HepG2 (cell line): ENCODE data around the gene G6PD. TPM values are rescaled to one million over a fixed set of nuclear protein-coding genes. Genes with fewer than 3 reads are reported as not detected.
A peak's percentile ranks its signal among the peaks of the same experiment; 100 is the strongest.

ENCODE experiments used
- GABPA ChIP-seq, 2 experiments: IDR thresholded peaks; 2 replicates each; pipeline ENCODE4 v1.6.1; 2011 to 2016; ENCODE audit warnings: low read depth in 2 of 2, low read length in 1 of 2, missing biosample characterization in 1 of 2, missing genetic modification characterization in 1 of 2
- HMG20A ChIP-seq: IDR thresholded peaks from 2 replicates; pipeline ENCODE4 v1.6.1; 2016; ENCODE audit warnings: borderline replicate concordance
- IKZF4 ChIP-seq: sonication (generic); formaldehyde crosslinking; IDR thresholded peaks from 2 replicates; pipeline ENCODE4 v1.5.1; 2020; ENCODE audit warnings: borderline replicate concordance, mild to moderate bottlenecking, low read depth, missing genetic modification reagents; ENCODE audit errors: not compliant biosample characterization
- NFYC ChIP-seq: IDR thresholded peaks from 2 replicates; pipeline ENCODE4 v1.6.1; 2016; ENCODE audit warnings: missing genetic modification reagents, missing compliant biosample characterization
- SNRNP70 ChIP-seq: fragments of 200-400 bp; formaldehyde crosslinking; IDR thresholded peaks from 2 replicates; pipeline ENCODE4 v1.6.1; 2017; ENCODE audit warnings: mild to moderate bottlenecking, low read depth, low read length, moderate library complexity
- SP4 ChIP-seq: sonication (generic); formaldehyde crosslinking; IDR thresholded peaks from 2 replicates; pipeline ENCODE4 v1.8.1; 2023; ENCODE audit warnings: mild to moderate bottlenecking, missing genetic modification reagents
- SRSF4 ChIP-seq: fragments of 200-400 bp; formaldehyde crosslinking; IDR thresholded peaks from one replicate; pipeline ENCODE4 v1.6.1; 2018; ENCODE audit warnings: mild to moderate bottlenecking, low read depth, low read length, moderate library complexity; ENCODE audit not compliant: poor library complexity, severe bottlenecking
- YY1 ChIP-seq: IDR thresholded peaks from 2 replicates; pipeline ENCODE4 v1.6.1; 2011; ENCODE audit warnings: low read length, low read depth, moderate library complexity, mild to moderate bottlenecking; ENCODE audit not compliant: insufficient read depth, insufficient replicate concordance
- ZFP36L2 ChIP-seq: sonication (generic); formaldehyde crosslinking; IDR thresholded peaks from 2 replicates; pipeline ENCODE4 v1.4.0; 2020; ENCODE audit warnings: missing genetic modification reagents
- ZNF253 ChIP-seq: sonication (generic); formaldehyde crosslinking; IDR thresholded peaks from 2 replicates; pipeline ENCODE4 v1.8.0; 2022; ENCODE audit warnings: mild to moderate bottlenecking, missing genetic modification reagents, borderline replicate concordance
- polyA plus RNA-seq, 8 experiments: library from polyadenylated mRNA; depleted of rRNA in 3 of 8; stranded (reverse) in 7 of 8; unstranded in 1 of 8; fragments of >200 nt; fragmentation: Illumina TruSeq in 4 of 8; extraction: Trizol in 4 of 8; gene quantifications; 2 replicates each; pipeline versions ENCODE4 v1.2.1 to v1.2.3, GENCODE V29; 2011 to 2016; ENCODE audit warnings: low read depth in 4 of 8, missing spikeins in 1 of 8, mixed read lengths in 1 of 8; ENCODE audit not compliant: insufficient read depth in 1 of 8
- total RNA-seq, 5 experiments: library from RNA; depleted of rRNA; stranded (reverse); fragments of >200 nt; fragmentation: Illumina TruSeq; extraction: Trizol; gene quantifications; 2 replicates each; pipeline ENCODE4 v1.2.3, GENCODE V29; 2016; ENCODE audit warnings: low read depth in 1 of 5
- TF ChIP-seq, protein P1 (sequence below): sonication (generic); formaldehyde crosslinking; IDR thresholded peaks from 2 replicates; pipeline ENCODE4 v1.4.0; 2020; ENCODE audit warnings: mild to moderate bottlenecking, missing genetic modification reagents
- TF ChIP-seq, protein P2 (sequence below), 2 experiments: sonication (generic) in 1 of 2; formaldehyde crosslinking in 1 of 2; IDR thresholded peaks; 2 replicates each; pipeline versions ENCODE4 v1.6.1 to v1.9.0; 2014 to 2022; ENCODE audit warnings: antibody characterized with exemption in 1 of 2, borderline replicate concordance in 1 of 2, inconsistent platforms in 1 of 2, low read depth in 1 of 2, missing genetic modification reagents in 1 of 2
- TF ChIP-seq, protein P3 (sequence below): fragments of 450-650 bp; IDR thresholded peaks from 2 replicates; pipeline ENCODE4 v1.6.1; 2017; ENCODE audit warnings: mild to moderate bottlenecking
- TF ChIP-seq, protein P4 (sequence below): sonication (generic); formaldehyde crosslinking; conservative IDR thresholded peaks from 2 replicates; pipeline ENCODE4 v1.8.0; 2022; ENCODE audit warnings: mild to moderate bottlenecking, moderate library complexity, missing genetic modification reagents

G6PD gene
- total and polyA plus RNA-seq, 2 of the 13 experiments (the other 11 are each of a cell fraction or from before 2014, with no cell fraction given), result 18.8 to 28.8 TPM

- TF ChIP-seq, protein P1, sequence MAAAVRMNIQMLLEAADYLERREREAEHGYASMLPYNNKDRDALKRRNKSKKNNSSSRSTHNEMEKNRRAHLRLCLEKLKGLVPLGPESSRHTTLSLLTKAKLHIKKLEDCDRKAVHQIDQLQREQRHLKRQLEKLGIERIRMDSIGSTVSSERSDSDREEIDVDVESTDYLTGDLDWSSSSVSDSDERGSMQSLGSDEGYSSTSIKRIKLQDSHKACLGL (CRISPR knock-in tag), result peak; percentile 37; the same call in 1 of the 2 replicates
- TF ChIP-seq SP4 (CRISPR knock-in tag), result peak; percentile 62; the same call in 1 of the 2 replicates
- peak; percentile 62 for TF ChIP-seq NFYC (CRISPR knock-in tag)
- TF ChIP-seq ZFP36L2 (CRISPR knock-in tag), result no peak
- TF ChIP-seq, protein P2, sequence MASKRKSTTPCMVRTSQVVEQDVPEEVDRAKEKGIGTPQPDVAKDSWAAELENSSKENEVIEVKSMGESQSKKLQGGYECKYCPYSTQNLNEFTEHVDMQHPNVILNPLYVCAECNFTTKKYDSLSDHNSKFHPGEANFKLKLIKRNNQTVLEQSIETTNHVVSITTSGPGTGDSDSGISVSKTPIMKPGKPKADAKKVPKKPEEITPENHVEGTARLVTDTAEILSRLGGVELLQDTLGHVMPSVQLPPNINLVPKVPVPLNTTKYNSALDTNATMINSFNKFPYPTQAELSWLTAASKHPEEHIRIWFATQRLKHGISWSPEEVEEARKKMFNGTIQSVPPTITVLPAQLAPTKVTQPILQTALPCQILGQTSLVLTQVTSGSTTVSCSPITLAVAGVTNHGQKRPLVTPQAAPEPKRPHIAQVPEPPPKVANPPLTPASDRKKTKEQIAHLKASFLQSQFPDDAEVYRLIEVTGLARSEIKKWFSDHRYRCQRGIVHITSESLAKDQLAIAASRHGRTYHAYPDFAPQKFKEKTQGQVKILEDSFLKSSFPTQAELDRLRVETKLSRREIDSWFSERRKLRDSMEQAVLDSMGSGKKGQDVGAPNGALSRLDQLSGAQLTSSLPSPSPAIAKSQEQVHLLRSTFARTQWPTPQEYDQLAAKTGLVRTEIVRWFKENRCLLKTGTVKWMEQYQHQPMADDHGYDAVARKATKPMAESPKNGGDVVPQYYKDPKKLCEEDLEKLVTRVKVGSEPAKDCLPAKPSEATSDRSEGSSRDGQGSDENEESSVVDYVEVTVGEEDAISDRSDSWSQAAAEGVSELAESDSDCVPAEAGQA (IDR thresholded peaks at IDR 0.05; ENCODE audit: low read depth), result peak; percentile 55; the same call in 1 of the 2 replicates
- TF ChIP-seq, protein P2 (CRISPR knock-in tag; IDR thresholded peaks at IDR 0.05; ENCODE audit: borderline replicate concordance), result no peak
- peak; percentile 10 for TF ChIP-seq YY1
- TF ChIP-seq SRSF4, result no peak
- TF ChIP-seq HMG20A, result no peak
- no peak for TF ChIP-seq SNRNP70
- TF ChIP-seq IKZF4 (CRISPR knock-in tag), result no peak
- TF ChIP-seq, protein P3, sequence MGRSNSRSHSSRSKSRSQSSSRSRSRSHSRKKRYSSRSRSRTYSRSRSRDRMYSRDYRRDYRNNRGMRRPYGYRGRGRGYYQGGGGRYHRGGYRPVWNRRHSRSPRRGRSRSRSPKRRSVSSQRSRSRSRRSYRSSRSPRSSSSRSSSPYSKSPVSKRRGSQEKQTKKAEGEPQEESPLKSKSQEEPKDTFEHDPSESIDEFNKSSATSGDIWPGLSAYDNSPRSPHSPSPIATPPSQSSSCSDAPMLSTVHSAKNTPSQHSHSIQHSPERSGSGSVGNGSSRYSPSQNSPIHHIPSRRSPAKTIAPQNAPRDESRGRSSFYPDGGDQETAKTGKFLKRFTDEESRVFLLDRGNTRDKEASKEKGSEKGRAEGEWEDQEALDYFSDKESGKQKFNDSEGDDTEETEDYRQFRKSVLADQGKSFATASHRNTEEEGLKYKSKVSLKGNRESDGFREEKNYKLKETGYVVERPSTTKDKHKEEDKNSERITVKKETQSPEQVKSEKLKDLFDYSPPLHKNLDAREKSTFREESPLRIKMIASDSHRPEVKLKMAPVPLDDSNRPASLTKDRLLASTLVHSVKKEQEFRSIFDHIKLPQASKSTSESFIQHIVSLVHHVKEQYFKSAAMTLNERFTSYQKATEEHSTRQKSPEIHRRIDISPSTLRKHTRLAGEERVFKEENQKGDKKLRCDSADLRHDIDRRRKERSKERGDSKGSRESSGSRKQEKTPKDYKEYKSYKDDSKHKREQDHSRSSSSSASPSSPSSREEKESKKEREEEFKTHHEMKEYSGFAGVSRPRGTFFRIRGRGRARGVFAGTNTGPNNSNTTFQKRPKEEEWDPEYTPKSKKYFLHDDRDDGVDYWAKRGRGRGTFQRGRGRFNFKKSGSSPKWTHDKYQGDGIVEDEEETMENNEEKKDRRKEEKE, result no peak
- no peak for TF ChIP-seq ZNF253
- TF ChIP-seq GABPA (IDR thresholded peaks at IDR 0.05; ENCODE audit: low read depth, low read length), result no peak
- TF ChIP-seq GABPA (CRISPR knock-in tag; IDR thresholded peaks at IDR 0.05; ENCODE audit: low read depth), result peak; percentile 72
- TF ChIP-seq, protein P4, sequence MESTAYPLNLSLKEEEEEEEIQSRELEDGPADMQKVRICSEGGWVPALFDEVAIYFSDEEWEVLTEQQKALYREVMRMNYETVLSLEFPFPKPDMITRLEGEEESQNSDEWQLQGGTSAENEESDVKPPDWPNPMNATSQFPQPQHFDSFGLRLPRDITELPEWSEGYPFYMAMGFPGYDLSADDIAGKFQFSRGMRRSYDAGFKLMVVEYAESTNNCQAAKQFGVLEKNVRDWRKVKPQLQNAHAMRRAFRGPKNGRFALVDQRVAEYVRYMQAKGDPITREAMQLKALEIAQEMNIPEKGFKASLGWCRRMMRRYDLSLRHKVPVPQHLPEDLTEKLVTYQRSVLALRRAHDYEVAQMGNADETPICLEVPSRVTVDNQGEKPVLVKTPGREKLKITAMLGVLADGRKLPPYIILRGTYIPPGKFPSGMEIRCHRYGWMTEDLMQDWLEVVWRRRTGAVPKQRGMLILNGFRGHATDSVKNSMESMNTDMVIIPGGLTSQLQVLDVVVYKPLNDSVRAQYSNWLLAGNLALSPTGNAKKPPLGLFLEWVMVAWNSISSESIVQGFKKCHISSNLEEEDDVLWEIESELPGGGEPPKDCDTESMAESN (CRISPR knock-in tag), result peak; percentile 21; the same call in 1 of the 2 replicates
These were observed 56.1 kb downstream of the G6PD start, which contains the start of gene SLC10A3 (continued) for GRCh38 chrX:154490414-154491083.
